ENCODE results near the gene CTBP1.

The CTBP1 gene

DNA sequence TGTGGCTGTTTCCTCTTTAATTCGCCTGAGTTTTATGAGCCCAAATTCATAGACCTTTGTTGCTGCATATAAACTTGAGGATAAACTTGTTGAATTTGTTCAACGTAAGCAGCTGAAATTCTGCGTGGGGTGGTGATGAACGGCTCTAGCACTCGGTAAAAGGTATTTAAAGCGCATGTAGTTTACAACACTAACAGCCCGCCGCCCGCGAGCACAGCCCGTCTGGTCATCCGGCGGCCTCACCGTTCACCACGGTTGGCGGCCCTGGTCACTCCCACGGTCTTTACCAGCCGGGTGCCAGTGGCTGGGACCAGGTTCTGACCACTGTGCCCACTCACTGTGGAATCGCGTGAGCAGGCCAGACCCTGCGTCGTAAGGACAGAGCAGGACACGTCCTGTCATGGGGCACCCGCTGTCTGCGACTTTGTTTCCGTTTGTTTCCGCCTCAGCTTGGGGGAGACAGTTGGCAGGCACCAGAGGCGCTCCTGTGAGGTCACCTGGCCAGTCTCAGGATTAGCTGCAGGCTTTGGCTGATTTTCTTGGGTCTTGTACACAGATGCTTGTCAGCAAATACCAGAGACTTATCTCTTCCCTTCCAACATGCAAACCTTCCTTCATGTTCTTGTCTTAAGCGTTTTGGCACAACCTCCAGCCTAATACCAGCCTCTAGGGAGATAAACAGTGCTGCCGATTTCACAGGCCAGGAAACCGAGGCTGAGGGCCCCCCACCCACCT lies 39.8 kb downstream of the CTBP1 start:
- no peak for ATAC-seq

- ATAC-seq: peak; percentile 42 to 53
Measured at GRCh38 chr4:1208266-1208961, 40.5 kb downstream of the CTBP1 start.

GRCh38 chr4:1207603-1208265 lies 41.2 kb downstream of the CTBP1 start:
- ATAC-seq: no peak

DNA sequence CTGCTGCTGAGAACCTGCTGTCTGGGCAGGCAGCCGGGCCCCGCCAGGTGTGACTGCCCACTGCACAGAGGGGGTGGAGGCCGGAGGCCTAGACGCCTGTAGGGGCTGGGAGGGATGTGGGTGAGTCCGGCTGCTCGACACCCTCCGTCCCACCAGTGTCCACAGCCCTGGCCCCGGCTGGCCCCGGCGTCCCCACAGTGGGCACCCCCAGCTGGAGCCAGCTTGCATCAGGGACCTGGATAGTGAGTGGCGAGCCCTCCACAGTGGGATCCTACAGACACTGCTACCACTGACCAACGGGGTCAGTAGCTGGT lies 41.8 kb downstream of the CTBP1 start:
- ATAC-seq: no peak

- no peak for ATAC-seq
Measured at GRCh38 chr4:1206299-1207156, 42.4 kb downstream of the CTBP1 start.

GRCh38 chr4:1205586-1206298 lies 43.2 kb downstream of the CTBP1 start:
- ATAC-seq: no peak

GRCh38 chr4:1204828-1205585 lies 43.9 kb downstream of the CTBP1 start:
- ATAC-seq: no peak

- no peak for ATAC-seq
Measured at GRCh38 chr4:1204286-1204827, 44.6 kb downstream of the CTBP1 start.

DNA sequence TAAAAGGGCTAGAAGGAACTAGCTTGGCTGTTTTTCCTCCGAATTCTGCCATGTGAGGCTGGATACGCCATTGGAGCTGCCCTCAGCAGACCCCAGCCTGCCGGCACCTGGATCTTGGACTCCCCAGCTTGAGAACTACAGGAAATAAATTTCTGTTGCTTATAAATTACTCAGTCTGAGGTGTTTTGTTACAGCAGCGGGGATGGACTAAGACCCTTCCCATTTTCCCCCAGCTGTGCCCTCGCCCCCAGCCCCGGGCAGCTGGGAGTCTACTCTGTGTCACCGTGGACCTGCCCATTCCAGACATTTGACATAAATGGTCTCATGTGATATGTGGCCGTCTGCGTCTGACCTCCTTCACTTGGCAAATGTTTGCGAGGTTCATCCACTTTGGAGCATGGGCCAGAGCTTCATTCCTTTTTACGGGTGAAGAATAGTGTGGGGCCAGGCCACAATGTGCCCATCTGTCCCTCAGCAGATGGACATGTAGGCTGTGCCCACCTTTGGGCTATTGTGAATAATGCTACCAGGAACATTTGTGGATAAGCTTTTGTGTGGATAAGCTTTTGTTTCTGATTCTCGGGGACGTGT lies 45.8 kb downstream of the CTBP1 start:
- no peak for ATAC-seq

DNA sequence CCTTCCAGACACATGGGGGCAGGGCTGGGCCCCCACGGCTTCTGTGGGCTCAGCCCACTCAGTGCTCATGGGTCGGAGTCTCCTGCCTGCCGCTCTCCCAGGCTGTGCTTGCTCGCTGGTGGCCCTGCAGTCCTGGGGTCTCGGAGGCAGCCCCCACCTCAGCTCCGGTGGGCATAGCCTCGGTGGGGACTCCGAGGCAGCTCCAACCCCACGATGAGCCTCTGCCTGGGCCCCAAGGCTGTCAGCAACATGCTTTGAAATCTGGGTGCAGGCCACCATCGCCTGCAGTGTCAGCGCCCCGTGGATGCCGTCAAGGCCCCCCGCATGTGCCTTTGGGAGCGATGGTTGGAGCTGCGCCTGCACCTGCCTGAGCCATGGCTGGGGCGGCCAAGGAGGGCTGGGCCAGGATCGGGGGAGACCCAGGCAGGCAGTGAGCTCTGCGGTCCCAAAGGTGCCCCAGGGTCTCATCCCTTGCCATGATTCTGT lies 46.4 kb downstream of the CTBP1 start:
- no peak for ATAC-seq

- ATAC-seq: peak; percentile 81 to 85
Measured at GRCh38 chr4:1201851-1202525, 46.9 kb downstream of the CTBP1 start.

DNA sequence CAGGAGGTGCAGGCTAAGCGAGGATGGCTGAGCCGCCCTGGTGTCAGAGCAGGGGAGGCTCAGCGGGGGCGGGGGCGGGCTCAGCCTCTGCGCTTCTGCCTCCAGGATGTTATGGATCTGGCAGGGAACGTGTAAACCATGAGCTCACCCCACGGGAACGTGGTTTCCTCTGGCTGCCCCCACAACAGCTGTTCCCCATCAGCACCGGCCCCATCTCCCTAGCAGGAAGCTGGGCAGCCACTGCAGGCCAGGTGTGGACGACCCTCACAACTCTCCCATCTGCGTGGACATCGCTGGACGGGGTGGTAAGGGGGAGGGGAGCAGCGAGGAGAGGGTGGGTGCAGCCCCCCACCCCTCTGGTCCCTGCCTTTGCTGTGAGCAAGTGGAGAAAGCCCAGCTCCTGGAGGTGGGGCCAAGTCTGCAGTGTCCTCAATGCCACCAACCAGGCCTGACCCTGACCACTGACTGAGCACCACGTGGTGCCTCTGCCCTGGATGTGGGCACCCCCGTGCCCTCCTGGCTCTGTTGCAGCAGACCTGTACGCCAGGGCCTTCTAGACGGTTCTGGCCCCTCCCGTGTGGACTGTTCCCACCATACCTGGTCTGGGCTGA lies 48.4 kb downstream of the CTBP1 start:
- ATAC-seq: no peak

- no peak for ATAC-seq
Measured at GRCh38 chr4:1199556-1200331, 49.2 kb downstream of the CTBP1 start.

GRCh38 chr4:1198098-1198844 lies 50.7 kb downstream of the CTBP1 start:
- no peak for ATAC-seq

- no peak for ATAC-seq
Measured at GRCh38 chr4:1196421-1197183, 52.3 kb downstream of the CTBP1 start.

DNA sequence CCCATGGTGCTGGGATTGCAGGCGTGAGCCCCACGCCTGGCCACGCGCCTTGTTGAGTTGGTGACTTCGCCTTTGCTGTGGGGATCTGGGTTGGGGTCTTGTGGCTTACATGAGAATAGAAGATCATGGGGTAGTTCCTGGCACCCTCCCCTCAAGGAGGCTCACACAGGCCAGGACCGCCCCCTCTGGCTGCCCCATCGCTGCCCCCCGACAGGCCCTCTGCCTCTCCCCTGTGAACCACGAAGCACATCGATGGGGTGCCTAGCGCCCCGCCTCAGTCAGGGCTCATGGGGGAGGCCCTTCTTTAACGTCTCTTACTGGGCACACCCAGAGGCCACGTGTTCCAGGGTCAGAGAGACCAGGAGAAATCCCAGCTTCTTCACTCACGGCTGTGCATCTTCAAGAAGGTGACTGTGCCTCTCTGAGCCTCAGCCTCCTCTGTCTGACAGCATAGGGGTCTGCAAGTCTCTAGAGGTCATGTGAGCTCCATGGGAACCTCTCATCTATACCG lies 53.0 kb downstream of the CTBP1 start:
- ATAC-seq: no peak

GRCh38 chr4:1195109-1195671 lies 53.7 kb downstream of the CTBP1 start:
- ATAC-seq: no peak

All from activated CD4-positive, CD25-positive, alpha-beta regulatory T cell treated with anti-CD3 and anti-CD28 coated beads, Interleukin-2, amount 50 U/mL, for 24 hours (primary cell).